ENCODE data around the gene ITGA4. TPM values are rescaled to one million over a fixed set of nuclear protein-coding genes. Genes with fewer than 3 reads are reported as not detected.

ITGA4 gene
- total RNA-seq, 4 donors from 2014 or later, result 2.0 to 7.8 (median 6.0) TPM

GRCh38 chr2:181457741-181458425 is 697 bp downstream of the ITGA4 start:
- Histone ChIP-seq H3K4me3 (replicated peaks in 1 of 3) (peak overlapping the region in 1 of 3 donors; percentile 34), H3K36me3 (no peaks in the 10 kb centered on the region), H3K27ac (peak overlapping the region in 1 of 3 donors; percentile 58), H3K4me1 (peaks cover 0 to 12% of the 10 kb centered on the region in 2 donors), H3K27me3 (peaks cover 3% of the 10 kb centered on the region), H3K9me3 (no peaks in the 10 kb centered on the region)
- WGBS, 2 donors, result 3% methylated on average over 28 to 34 of the region's 45 CpGs
- intact Hi-C loops (cut with DNase I), result no loop called here
- TF ChIP-seq CTCF (IDR thresholded peaks at IDR 0.05), result no peak
- no peak for TF ChIP-seq POLR2A (IDR thresholded peaks at IDR 0.05)
- peak in 1 of 2 donors; percentile 6 for DNase-seq

GRCh38 chr2:181458871-181459270 is 1.7 kb downstream of the ITGA4 start:
- intact Hi-C loops (cut with DNase I), result no loop called here
- WGBS, 2 donors, result 84 to 86% methylated on average over 2 of the region's 2 CpGs
- Histone ChIP-seq H3K27ac (no peak overlapping the region), H3K36me3 (no peaks in the 10 kb centered on the region), H3K27me3 (peaks cover 3% of the 10 kb centered on the region), H3K4me1 (peaks cover 0 to 12% of the 10 kb centered on the region in 2 donors), H3K4me3 (replicated peaks in 1 of 3) (no peak overlapping the region), H3K9me3 (no peaks in the 10 kb centered on the region)
- no peak for DNase-seq
- TF ChIP-seq POLR2A (IDR thresholded peaks at IDR 0.05) (no peak), CTCF (IDR thresholded peaks at IDR 0.05) (no peak)

GRCh38 chr2:181459621-181460021 is 2.4 kb downstream of the ITGA4 start:
- DNase-seq, result no peak
- TF ChIP-seq POLR2A (IDR thresholded peaks at IDR 0.05) (no peak), CTCF (IDR thresholded peaks at IDR 0.05) (no peak)
- intact Hi-C loops (cut with DNase I), result no loop called here
- no peaks in the 10 kb centered on the region for H3K36me3 ChIP-seq
- H3K27me3 ChIP-seq, result peaks cover 3% of the 10 kb centered on the region
- no peaks in the 10 kb centered on the region for H3K9me3 ChIP-seq
- H3K4me3 ChIP-seq (replicated peaks in 1 of 3), result no peak overlapping the region
- H3K4me1 ChIP-seq, result peaks cover 0 to 12% of the 10 kb centered on the region in 2 donors
- no peak overlapping the region for H3K27ac ChIP-seq
- WGBS, 2 donors, result 37 to 40% methylated on average over 1 of the region's 1 CpG

GRCh38 chr2:181461056-181461997 is 4.1 kb downstream of the ITGA4 start:
- Histone ChIP-seq H3K27ac (no peak overlapping the region), H3K9me3 (no peaks in the 10 kb centered on the region), H3K27me3 (peaks cover 3% of the 10 kb centered on the region), H3K4me3 (replicated peaks in 1 of 3) (no peak overlapping the region), H3K36me3 (no peaks in the 10 kb centered on the region), H3K4me1 (peaks cover 0 to 12% of the 10 kb centered on the region in 2 donors)
- intact Hi-C loops (cut with DNase I), result no loop called here
- TF ChIP-seq POLR2A (IDR thresholded peaks at IDR 0.05) (no peak), CTCF (IDR thresholded peaks at IDR 0.05) (no peak)
- no peak for DNase-seq
- 84 to 85% methylated on average over 7 of the region's 7 CpGs for WGBS, 2 donors
